NCI-H128 (cell line): ENCODE results near the gene MFSD11.
"Not testable (repeated sequence)": the region's sequence is repeated elsewhere in the genome, so short reads cannot be mapped to it uniquely, and the experiment has no call there.

Experiments
- DNase-seq: peaks from one replicate; lab custom pipeline; 2025; ENCODE audit not compliant: unreplicated experiment; lab: John Stamatoyannopoulos, UW

Gene MFSD11

GRCh38 chr17:76707985-76708807, 29.7 kb upstream of the MFSD11 start:
- no peak for DNase-seq

- DNase-seq: no peak
These were observed 28.6 kb upstream of the MFSD11 start for GRCh38 chr17:76709077-76709950.

- DNase-seq: not testable (repeated sequence)
These were observed 27.7 kb upstream of the MFSD11 start for GRCh38 chr17:76709951-76710862.

- DNase-seq: no peak
These were observed 26.9 kb upstream of the MFSD11 start, which contains the start of gene MXRA7 for GRCh38 chr17:76710863-76711611. MXRA7 (minus strand) TSS chr17:76710965; CDS start chr17:76710946, 19 bp downstream.

- DNase-seq: not testable (repeated sequence)
These were observed 25.6 kb upstream of the MFSD11 start for GRCh38 chr17:76712321-76712720.

GRCh38 chr17:76713765-76714164, 24.2 kb upstream of the MFSD11 start:
- no peak for DNase-seq

- no peak for DNase-seq
These were observed 23.6 kb upstream of the MFSD11 start for GRCh38 chr17:76714336-76714735.

GRCh38 chr17:76714822-76715495, 23.0 kb upstream of the MFSD11 start:
- no peak for DNase-seq

GRCh38 chr17:76715496-76715830, 22.5 kb upstream of the MFSD11 start:
- DNase-seq: no peak

- no peak for DNase-seq
These were observed 21.6 kb upstream of the MFSD11 start for GRCh38 chr17:76716146-76716838.

GRCh38 chr17:76716839-76717215, 21.1 kb upstream of the MFSD11 start:
- DNase-seq: no peak

GRCh38 chr17:76718516-76718915, 19.4 kb upstream of the MFSD11 start:
- DNase-seq: no peak

GRCh38 chr17:76720211-76720610, 17.7 kb upstream of the MFSD11 start:
- no peak for DNase-seq

- DNase-seq: no peak
These were observed 17.0 kb upstream of the MFSD11 start for GRCh38 chr17:76720941-76721340.

GRCh38 chr17:76721463-76721862, 16.5 kb upstream of the MFSD11 start:
- no peak for DNase-seq

GRCh38 chr17:76722279-76722678, 15.6 kb upstream of the MFSD11 start:
- DNase-seq: no peak

GRCh38 chr17:76722977-76723376, 14.9 kb upstream of the MFSD11 start:
- DNase-seq: not testable (repeated sequence)

- no peak for DNase-seq
These were observed 14.1 kb upstream of the MFSD11 start for GRCh38 chr17:76723812-76724211.

- DNase-seq: no peak
These were observed 12.2 kb upstream of the MFSD11 start for GRCh38 chr17:76725580-76726230.
